Measurements from ENCODE around the gene TNFRSF9.
"Not testable (repeated sequence)": the region's sequence is repeated elsewhere in the genome, so short reads cannot be mapped to it uniquely, and the experiment has no call there.

The TNFRSF9 gene

DNA sequence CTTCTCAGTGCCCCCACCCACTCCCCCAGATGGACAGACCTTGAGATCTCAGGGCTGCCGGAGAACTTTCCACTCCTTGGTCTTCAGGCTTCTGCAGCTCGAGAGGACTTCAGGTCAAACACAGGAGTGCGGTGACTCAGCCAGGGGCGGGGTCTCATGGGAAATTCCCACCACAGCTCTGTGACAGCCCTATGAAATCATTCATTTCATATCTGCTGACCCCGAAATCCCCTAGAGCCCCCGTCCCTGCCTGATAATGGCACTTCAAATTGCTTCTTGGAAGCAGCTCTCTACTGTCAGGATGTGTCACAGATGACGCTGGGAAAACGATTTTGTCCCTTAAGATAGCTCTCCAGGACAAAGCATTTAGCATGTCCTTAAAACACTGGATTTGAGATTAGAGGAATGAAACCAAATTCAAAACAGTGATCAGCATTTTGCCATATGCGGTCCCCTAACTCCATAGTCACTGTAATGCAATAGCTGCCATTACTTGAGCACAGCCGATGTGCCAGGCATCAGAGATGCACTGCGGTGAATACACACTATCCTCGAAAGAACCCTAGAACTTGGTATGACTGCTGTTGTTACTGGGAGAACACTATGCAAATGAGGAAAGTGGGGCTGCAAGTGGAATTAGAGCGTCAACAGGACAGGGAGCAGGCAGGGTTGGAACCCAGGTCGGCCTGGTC, at the start of gene TNFRSF9:
Gene TNFRSF9 (minus strand): TSS at position 95 of the 692 bp plus-strand sequence. CDS start 845 bp downstream, outside the sequence.
- peak; percentile 22 for DNase-seq (ENCODE audit: low read depth)

DNA sequence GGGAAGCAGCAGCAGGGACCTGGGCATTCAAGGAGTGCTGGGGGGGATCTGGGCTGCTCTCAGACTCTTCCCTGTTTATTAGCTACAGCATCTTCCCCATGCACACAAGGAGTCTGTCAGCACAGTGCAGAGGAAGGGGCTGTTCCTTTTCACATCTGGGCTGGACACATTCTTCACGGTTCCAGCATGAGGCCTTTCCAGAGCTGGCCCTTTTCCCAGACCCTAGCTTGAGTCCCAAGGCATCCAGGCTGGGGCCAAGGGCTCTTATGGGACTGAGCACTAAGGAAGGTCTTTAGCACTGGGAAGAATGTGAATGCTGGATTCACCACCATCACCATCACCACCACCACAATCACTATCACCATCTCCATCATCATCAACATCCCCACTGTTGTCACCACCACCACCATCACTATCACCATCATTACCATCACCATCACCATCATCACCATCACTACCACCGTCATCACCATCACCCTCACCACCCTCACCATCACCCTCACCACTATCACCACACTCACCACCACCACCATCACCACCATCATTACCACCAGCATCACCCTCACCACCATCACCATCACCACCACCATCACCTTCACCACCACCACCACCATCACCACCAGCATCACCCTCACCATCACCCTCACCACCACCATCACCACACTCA, 49.3 kb upstream of the TNFRSF9 start:
- DNase-seq (ENCODE audit: low read depth), result no peak

DNA sequence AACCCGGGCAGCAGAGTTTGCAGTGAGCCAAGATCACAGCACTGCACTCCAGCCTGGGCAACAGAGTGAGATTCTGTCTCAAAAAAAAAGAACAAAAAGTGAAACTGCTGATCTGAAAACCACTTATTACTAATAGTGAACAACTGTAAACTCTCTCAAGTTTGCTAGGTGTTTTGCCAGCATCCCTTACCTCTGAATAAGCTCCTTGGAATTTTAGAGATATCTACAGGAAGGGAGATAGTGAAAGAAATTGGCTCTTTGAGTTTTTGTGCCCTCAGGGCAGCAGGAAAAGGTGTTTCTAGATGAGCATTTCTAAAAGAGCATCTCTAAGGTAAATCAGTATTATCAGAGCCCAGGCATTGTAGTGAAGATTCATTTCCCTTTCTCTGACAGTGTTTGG, 47.9 kb upstream of the TNFRSF9 start:
- DNase-seq (ENCODE audit: low read depth), result no peak

DNA sequence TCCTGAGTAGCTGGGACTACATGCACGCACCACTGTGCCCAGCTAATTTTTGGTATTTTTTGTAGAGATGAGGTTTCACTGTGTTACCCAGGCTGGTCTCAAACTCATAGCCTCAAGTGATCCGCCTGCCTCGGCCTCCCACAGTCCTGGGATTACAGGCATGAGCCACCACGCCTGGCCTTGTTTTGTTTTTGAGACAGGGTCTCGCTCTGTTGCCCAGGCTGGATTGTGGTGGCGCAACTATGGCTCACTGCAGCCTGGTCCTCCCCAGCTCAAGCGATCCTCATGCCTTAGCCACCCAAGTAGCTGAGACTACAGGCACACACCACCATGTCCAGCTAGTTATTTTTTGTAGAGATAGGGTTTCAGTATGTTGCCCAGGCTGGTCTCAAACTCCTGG, 46.9 kb upstream of the TNFRSF9 start:
- no peak for DNase-seq (ENCODE audit: low read depth)

DNA sequence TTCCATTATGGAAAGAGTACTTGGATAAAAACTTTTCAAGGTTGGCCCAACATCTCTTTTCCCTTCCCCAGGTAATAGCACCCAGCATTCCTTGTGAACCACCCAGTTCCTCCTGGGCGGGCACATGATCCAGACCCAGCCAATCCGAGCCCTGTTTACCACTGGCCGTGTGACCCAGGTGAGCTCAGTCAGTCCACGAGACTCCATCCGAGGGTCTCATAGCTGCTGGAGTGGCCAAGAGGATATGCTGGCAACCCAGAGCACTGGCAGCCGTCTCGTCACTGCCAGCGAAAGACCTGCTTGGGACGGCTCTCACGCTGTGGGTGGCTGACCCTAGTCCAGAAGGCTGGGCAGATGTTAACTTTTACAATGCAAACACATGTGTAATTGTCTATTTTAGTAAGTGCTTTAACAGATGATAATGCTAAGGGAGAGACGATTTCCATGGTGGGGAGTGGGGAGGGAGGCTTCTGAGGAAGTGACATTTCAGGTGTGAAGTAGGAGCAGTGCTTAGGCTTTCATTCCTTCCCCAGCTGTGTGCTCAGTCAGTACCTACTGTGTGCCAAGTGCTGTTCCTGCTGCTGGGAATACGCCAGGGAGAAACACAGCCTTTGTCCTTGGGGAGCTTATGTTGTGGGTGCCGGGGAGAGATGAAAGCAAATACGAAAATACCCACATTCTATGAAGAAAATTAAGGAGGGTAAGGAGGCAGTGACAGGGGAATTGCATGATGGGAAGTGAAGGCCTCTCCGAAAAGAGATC, 45.4 kb upstream of the TNFRSF9 start:
- DNase-seq (ENCODE audit: low read depth), result no peak

DNA sequence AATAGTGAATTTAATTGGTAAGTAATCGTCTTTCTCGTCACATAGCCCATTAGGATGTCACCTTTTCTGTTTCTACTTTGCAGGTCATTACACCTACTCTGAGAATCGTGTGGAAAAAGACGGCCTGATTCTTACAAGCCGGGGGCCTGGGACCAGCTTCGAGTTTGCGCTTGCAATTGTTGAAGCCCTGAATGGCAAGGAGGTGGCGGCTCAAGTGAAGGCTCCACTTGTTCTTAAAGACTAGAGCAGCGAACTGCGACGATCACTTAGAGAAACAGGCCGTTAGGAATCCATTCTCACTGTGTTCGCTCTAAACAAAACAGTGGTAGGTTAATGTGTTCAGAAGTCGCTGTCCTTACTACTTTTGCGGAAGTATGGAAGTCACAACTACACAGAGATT, 44.2 kb upstream of the TNFRSF9 start:
- no peak for DNase-seq (ENCODE audit: low read depth)

DNA sequence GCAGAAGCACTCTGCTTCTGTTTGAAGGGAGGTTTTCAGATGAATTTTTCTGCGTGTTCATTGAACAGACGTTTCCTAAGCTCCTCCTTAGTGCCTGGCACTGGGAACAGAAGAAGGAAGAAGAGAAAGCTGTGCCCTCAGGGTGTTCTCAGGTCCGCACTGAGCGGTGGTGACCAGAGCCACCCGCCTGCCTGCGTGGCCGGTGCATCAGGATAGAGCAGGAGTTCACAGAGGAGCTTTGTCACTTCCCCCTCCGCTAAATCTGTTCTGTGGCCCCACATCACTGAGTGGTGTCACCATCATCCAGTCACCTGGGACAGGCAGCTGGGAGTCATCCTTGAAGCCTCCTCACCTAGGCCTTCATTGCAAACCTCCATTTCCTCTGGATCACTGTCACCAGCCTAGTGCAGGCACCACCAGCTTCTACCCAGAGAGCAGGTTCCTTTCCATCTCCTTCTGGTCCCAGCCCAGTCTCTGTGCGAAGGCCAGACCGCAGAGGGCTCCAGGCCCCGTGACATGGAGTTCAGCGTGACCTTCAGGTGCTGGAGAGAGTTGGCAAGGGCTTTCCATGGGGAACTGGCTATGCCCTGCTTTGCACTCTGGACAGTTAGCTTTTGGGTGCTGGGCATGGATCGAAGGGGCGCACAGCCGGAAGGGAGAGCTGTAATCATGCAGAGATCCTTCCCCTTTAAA, 42.6 kb upstream of the TNFRSF9 start:
- no peak for DNase-seq (ENCODE audit: low read depth)

DNA sequence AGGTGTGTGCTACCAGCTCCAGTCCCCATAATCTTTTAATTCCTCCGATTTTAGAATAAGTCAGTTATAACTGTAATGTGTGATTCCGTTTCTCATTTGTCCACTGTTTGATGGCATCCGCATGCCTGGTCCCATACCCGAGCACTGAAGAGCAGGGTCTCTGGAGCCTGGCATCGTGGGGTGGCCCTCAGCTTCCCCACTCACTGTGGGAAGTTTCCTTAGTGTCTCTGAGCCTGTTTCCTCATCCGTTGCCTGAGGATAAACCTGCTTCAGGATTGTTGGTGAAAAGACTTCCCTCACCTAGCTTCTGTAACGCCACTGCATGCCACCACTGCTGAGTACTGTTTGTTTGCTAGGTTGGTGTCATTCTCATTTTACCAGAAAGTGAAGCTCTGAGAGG, 40.3 kb upstream of the TNFRSF9 start:
- no peak for DNase-seq (ENCODE audit: low read depth)

DNA sequence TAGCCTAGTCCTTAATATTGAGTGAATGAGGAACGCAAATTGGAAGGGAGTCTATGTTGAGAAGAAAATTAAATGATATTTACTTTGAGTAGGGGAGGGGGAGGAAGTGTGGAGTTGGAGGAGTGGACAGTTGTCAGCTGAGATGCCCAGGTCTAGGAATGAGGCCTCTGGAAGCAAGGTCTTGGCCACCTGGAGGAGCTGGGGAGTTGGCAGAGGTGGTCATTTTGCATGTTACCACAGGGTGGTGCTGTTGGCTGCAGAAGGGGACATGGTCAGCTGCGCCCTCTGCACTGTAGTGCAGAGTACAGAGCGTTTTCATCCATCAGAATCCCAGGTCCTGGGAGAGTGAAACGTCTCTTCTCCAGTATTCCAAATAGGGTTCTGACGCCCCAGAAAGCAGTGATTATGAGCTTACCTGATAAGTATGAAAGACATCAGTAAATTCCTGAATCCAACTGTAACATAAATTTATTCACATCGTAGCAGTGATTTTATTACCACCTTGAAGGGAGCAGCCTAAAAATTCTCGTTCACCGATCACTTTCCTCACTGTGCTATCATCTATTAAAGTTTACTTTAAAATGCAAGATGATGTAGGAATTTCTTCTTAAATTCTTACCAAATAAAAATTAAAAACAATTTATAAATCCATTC, 34.7 kb upstream of the TNFRSF9 start:
- DNase-seq (ENCODE audit: low read depth), result no peak

DNA sequence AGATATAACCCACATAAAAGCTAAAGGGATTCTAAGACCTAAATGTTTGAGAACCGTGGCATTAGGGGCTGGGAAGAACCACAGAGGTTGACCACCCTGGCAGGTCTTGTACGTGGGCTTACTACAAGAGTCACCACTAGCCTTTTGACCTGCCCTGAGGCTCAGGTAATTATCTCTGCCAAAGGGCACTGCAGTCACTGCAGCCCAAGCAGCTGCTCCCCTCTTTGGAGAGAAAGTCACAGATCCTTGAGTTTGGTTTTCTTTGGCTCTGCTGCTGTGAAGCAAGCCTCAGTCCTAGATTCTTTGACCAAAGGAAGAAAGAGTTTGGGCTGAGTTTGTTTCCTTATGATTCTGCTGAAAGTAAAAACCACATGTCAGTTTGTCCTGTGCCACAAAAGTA, 32.4 kb upstream of the TNFRSF9 start:
- DNase-seq (ENCODE audit: low read depth), result no peak

DNA sequence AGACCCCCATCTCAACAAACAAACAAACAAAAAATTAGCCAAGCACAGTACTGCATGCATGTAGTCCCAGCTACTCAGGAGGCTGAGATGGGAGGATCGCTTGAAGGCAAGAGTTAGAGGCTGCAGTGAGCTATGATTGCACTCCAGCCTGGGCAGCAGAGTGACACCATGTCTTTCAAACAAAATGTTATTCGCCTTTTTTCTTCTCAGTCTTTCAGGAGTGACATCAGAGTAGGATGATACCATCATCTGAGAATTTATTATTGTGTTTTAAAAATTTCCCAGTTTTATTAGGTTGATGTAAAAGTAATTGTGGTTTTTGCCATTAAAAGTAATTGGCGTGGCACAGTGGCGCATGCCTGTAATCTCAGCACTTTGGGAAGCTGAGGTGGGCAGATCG, 31.6 kb upstream of the TNFRSF9 start:
- DNase-seq (ENCODE audit: low read depth), result no peak

DNA sequence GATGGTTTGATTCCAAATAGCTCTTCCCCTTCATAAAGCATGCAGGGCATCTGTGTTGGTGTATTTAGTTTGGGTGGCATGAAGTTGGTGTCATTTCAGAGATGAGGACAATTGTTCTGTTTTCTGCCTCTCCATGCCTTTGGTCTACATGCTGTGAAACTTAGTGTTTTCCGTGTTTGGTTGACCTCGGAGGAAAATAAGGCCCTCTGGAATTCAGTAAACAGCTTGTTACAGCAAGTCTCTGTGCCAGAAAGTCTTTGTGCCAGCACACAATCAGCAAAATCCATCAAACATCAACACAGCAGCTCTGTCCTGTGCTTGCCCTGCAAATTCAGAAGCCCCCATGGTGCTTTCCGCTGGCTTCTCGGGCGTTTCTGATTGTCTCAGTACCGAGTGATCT, 30.4 kb upstream of the TNFRSF9 start:
- DNase-seq (ENCODE audit: low read depth), result no peak

DNA sequence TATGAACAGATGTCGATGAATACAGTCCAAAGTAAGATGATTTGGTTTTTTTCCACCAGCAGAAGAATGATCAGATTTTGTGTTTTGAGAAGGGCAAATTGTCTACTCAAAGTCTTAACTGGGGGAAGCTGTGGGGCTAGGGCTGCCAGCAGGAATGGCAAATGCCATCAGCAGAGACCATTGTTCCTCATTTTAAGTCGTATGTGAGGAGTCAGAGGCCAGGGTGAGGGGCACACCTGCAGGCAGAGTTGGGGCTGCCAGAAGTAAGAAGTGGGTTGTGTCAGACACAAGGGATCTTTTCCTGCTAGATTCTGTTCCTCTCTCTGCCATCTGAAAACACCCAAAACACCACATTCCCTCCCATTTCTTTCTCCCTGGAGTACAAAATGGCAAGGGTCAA, 29.6 kb upstream of the TNFRSF9 start:
- no peak for DNase-seq (ENCODE audit: low read depth)

DNA sequence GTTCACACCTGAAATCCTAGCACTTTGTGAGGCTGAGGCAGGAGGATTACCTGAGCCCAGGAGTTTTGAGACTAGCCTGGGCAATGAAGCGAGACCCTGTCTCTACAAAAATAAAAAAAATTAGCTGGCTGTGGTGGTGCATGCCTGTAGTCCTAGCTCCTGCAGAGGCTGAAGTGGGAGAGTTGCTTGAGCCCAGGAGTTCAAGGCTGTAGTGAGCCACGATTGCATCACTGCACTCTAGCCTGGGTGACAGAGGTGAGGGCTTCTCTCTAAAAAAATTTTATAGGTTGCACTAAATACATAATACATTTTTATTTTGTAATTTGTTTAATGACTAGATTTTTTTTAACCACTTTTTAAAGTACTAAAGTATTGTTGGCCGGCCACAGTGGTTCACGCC, 27.0 kb upstream of the TNFRSF9 start:
- DNase-seq (ENCODE audit: low read depth), result no peak

DNA sequence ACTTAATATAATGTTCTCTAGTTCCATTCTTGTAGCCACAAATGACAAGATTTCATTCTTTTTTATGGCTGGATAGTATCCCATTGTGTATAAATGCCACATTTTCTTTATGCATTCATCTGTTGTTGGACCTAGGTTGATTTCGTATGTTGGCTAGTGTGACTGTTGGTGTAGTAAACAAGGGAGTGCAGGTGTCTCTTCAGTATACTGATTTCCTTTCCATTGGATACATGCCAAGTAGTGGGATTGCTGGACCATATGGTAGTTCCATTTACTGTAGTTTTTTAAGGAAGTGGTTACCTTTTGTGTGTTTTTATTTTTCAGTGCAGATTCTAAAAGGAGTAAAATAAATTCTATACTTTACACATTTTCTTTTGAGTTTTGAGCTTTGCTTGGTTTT, 26.6 kb upstream of the TNFRSF9 start:
- no peak for DNase-seq (ENCODE audit: low read depth)

DNA sequence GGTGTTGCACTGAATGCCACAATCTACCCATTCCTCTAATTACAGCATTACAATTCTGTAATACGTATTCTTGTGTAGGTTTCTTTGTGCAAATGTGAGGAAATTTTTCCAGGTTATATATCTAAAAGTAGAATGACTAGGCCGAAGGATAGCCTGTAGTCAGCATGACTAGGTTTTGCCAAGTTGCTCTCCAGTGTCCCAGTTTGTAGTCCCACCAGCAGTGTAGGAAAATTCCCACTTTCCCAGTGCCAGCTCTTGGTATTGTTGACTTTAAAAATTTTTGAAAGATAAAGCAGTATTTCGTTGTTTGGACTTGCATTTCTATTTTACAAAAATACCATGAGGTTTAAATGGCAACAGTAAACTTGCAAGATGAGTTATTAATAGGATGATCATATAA, 23.8 kb upstream of the TNFRSF9 start:
- no peak for DNase-seq (ENCODE audit: low read depth)

DNA sequence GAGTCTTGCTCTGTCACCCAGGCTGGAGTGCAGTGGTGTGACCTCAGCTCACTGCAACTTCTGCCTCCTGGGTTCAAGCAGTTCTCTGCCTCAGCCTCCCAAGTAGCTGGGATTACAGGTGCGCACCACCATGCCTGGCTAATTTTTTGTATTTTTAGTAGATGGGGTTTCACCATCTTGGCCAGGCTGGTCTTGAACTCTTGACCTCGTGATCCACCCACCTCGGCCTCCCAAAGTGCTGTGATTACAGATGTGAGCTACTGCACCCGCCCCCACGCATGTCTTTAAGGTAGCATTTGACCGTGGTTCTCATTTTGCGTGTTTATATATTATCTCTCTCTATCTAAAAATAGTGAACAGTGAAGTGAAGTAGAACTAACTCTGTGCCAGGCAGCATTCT, 23.2 kb upstream of the TNFRSF9 start:
- DNase-seq (ENCODE audit: low read depth), result not testable (repeated sequence)

DNA sequence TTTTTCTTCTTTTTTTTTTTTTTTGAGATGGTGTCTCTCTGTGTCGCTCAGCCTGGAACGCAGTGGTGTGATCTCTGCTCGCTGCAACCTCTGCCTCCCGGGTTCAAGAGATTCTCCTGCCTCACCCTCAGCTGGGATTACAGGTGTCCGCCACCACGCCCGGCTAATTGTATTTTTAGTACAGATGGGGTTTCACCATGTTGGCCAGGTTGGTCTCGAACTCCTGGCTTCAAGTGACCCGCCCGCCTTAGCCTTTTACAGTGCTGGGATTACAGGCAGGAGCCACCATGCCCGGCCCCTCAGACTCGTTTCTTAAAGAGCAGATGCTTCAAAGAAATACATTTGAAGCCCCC, 22.7 kb upstream of the TNFRSF9 start:
- DNase-seq (ENCODE audit: low read depth), result not testable (repeated sequence)

DNA sequence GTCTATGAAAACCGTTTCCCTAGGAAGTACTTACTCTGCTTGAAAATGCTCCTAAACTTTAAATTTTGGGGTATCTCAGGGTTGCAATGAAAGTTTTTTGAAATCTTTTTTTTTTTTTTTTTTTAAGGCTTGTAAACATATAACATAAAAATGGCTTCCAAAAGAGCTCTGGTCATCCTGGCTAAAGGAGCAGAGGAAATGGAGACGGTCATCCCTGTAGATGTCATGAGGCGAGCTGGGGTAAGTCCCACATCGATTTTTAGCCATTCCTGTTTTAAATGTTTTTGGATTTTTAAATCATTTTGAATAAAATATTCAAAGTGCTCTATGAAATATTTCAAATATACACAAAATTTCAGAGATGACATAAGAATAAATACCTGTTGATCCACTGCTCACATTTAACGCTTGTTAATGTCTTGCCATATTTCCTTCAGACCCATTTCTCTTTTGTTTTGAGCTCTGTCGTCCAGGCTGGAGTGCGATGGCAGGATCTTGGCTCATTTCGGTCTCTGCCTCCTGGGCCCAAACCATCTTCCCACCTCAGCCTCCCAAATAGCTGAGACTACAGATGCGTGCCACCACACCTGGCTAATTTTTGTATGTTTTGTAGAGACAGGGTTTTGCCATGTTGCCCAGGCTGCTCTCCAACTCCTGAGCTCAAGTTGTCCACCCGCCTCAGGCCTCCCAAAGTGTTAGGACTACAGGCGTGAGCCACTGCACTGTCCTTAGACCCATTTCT, 22.2 kb upstream of the TNFRSF9 start:
- no peak for DNase-seq (ENCODE audit: low read depth)

DNA sequence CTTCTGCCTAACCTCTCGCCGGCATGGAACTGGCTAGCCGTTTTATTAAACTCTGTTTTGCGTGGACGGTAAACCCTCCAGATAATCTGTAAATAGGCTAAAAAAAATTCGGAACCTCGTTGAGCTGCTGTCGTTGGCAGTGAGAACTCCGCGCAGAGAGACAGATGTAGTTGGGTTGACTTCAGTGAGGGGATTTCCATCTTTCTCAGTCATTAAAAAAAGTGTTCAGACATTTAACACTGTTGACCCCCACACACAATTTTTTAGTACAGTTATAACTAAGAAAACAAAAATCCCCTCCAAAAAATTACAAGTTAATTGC, 21.3 kb upstream of the TNFRSF9 start:
- DNase-seq (ENCODE audit: low read depth), result no peak

DNA sequence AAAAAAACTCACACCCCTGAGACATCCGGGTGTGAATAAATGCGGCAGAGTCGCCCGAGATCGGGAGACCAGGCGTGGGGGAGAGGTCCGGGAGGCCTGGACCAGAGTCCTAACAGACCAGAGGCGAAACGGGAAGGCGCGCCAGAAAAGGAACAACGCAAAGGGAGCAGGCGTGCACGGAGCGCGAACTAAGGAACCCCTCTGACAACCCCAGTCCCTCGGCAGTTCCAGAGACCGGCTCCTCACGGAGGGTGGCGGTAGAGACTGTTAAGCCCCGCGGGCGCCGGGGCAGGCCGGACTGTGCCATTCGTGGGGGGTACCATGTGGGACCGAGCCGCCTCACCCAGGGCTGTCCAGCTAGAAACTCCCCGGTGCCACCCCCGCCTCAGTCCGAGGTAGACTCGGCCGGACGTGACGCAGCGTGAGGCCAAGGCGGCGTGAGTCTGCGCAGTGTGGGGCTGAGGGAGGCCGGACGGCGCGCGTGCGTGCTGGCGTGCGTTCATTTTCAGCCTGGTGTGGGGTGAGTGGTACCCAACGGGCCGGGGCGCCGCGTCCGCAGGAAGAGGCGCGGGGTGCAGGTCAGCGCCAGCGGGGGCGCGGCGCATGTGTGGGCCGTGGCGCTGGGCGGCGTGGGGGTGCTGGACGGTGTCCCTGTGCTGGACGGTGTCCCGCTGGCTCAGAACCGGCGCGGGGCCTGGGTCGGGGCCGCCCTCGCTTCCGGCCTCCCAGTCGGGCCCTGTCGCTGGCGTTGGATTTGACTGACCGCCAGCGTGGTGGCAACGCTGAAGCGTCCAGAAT, 20.8 kb upstream of the TNFRSF9 start, which contains the start of gene PARK7:
Gene PARK7 (plus strand): TSS at position 496 of the 798 bp plus-strand sequence. CDS start 1,075 bp downstream, outside the sequence.
- DNase-seq (ENCODE audit: low read depth), result peak; percentile 100
